SU-DHL-6 (cell line): ENCODE data around the gene MAPKAPK2.

Experiments
- CTCF ChIP-seq: fragments of 200-600 bp; sonication (generic); IDR thresholded peaks from one replicate; pipeline ENCODE4 v1.5.1; 2017; ENCODE audit warnings: antibody characterized with exemption, mild to moderate bottlenecking, low read length, moderate library complexity; ENCODE audit not compliant: insufficient read depth, poor library complexity, severe bottlenecking
- EZH2phosphoT487 ChIP-seq: fragments of 200-600 bp; sonication (generic), shearing (Covaris generic); conservative IDR thresholded peaks from 2 replicates; pipeline ENCODE4 v1.6.1; 2018; ENCODE audit warnings: mild to moderate bottlenecking, antibody characterized with exemption, low read length, moderate library complexity, mixed read lengths

GRCh38 chr1:206680279-206680678, 4.4 kb upstream of the MAPKAPK2 start:
- TF ChIP-seq CTCF (no peak), EZH2phosphoT487 (no peak)
